GM19240 (cell line): Measurements from ENCODE around the gene AFF1.

Experiments used
- DNase-seq: peaks from one replicate; pipeline ENCODE4 v3.0.0; 2011; ENCODE audit warnings: low spot score; ENCODE audit not compliant: insufficient read length

AFF1 gene, protein sequence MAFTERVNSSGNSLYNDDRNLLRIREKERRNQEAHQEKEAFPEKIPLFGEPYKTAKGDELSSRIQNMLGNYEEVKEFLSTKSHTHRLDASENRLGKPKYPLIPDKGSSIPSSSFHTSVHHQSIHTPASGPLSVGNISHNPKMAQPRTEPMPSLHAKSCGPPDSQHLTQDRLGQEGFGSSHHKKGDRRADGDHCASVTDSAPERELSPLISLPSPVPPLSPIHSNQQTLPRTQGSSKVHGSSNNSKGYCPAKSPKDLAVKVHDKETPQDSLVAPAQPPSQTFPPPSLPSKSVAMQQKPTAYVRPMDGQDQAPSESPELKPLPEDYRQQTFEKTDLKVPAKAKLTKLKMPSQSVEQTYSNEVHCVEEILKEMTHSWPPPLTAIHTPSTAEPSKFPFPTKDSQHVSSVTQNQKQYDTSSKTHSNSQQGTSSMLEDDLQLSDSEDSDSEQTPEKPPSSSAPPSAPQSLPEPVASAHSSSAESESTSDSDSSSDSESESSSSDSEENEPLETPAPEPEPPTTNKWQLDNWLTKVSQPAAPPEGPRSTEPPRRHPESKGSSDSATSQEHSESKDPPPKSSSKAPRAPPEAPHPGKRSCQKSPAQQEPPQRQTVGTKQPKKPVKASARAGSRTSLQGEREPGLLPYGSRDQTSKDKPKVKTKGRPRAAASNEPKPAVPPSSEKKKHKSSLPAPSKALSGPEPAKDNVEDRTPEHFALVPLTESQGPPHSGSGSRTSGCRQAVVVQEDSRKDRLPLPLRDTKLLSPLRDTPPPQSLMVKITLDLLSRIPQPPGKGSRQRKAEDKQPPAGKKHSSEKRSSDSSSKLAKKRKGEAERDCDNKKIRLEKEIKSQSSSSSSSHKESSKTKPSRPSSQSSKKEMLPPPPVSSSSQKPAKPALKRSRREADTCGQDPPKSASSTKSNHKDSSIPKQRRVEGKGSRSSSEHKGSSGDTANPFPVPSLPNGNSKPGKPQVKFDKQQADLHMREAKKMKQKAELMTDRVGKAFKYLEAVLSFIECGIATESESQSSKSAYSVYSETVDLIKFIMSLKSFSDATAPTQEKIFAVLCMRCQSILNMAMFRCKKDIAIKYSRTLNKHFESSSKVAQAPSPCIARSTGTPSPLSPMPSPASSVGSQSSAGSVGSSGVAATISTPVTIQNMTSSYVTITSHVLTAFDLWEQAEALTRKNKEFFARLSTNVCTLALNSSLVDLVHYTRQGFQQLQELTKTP

DNA sequence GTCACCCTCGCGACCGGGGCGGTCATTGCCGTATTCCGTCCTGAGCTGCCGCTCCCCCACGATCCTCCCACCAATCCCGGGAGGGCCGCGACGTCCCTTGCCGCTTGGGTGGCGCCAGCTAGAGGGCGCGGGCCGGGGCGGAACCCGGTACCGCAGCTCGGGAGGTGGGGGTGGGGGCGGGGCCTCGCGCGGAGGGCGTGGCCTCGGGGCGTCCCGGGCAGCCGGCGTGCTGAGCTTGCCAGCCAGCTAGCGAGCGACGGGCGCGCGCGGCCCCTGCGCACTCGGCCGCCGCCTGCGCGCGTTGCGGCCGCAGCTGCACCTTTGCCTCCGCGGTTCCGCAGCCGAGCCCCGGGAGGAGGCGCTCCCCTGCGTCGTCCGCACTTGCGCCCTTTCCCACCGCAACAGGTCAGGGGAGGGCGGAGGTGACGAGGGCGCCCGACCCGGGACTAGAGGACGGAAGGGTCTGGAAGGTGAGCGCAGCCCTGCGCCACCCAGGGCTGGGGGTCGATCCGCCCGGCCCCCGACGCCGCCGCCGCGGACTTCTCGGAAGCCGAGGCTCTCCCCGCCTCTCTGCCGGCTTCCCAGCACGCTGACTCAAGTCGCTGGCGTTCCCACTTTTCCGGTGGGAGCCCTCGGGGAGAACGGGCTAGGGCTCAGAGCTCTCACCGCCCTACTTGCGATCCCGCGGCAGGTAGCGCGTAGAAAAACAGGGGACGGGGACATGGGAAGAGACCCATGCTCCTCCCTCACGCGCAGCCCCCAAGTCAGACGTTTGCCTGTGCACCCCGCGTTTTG lies at the start of gene AFF1:
TSS of gene AFF1 (plus strand) at position 241 of the 795 bp plus-strand sequence. CDS start 13,523 bp downstream, outside the sequence.
- DNase-seq = peak; percentile 63

DNA sequence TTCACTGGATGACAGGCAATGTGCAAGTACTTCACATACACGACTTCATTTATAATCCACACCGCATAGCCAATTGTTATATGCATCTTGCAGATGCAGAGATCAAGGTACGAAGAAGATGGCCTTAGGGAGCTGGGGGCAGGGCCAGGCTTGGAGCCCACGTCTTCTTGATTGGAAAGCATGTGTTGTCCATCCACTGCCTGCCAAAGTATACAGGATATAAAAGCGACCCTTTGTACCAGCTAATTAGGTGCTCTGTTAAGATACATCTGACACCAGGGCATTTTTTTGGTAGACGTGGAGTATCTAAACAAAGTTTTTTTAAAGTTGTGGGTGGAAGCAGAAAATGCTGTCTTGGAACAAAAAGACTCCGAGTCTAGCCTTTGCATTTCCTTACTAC lies 44.0 kb upstream of the AFF1 start:
- no peak for DNase-seq

DNA sequence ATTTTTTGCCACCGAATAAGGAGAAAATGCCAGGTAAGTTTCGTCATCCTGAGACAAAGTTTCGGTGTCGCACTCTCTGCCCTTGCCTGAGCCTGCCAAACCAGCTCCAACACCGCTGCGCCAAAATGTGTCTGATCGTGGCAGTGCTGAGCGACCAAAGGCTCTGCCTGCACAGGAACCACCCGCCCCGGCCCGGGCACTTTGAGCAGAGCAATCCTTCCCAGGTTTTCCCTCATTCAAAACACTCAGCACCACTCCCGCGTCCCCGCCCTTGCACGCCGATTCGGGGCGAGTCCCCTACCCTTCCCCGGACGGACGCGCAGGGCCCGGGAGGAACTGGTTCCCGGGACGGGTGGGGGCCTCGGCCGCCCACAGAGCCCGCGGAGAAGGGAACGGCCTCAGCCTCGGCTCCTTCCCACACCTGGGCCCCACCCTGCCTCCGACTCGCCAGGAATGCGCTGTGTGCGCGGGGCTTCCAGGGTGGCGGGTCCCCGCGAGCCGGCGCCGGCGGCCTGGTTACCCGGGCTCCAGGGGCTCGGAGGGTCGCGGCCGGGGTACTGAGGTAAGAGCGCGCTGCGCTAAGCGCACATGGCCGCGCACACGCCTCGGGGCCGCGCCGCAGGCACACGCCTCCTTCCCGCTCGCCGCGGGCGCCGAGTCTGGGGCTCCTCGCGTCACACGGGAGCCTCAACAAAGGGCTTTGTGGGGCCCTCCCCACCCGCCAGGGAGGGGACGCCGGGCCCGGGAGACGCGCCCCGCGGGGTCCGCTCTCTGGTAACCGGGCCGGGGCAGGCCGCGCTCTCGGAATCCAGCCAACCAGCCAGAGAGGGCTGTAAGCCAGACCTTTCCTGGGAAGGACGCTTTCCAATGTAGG lies 42.8 kb upstream of the AFF1 start, which contains the start of gene C4orf36:
TSS of gene C4orf36 (minus strand) at position 661 of the 874 bp plus-strand sequence. CDS start 902 bp downstream, outside the sequence.
- no peak for DNase-seq

DNA sequence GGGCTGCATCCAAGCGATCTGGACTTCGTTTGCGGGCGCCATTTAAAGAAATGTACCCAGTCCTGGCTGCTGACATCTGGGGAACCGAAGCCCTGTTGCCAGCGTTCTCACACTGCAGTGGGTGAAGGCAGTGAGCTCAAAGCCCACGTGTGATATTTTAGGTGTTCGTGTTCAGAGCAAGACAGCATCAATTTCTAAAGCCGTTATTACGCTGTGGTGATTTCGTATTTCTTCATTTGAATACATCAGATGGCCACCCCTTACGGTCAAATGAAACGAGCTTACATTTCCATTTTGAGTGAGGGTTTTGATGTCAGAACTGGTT lies 42.2 kb upstream of the AFF1 start:
- DNase-seq = no peak

DNA sequence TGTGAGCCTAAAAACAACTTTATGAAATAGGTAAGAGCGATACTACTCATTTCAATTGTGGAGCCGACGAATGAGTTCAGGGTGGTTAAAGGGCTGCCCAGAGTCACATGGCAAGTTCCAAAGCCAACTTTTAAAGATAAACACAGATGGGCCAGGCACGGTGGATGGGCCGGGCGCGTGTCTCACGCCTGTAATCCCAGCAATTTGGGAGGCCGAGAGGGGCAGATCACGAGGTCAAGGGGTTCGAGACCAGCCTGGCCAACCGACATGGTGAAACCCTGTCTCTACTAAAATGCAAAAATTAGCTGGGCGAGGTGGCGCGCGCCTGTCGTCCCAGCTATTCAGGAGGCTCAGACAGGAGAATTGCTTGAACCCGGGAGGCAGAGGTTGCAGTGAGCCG lies 41.7 kb upstream of the AFF1 start:
- no peak for DNase-seq

GRCh38 chr4:86894455-86894854 lies 40.4 kb upstream of the AFF1 start:
- DNase-seq = no peak

DNA sequence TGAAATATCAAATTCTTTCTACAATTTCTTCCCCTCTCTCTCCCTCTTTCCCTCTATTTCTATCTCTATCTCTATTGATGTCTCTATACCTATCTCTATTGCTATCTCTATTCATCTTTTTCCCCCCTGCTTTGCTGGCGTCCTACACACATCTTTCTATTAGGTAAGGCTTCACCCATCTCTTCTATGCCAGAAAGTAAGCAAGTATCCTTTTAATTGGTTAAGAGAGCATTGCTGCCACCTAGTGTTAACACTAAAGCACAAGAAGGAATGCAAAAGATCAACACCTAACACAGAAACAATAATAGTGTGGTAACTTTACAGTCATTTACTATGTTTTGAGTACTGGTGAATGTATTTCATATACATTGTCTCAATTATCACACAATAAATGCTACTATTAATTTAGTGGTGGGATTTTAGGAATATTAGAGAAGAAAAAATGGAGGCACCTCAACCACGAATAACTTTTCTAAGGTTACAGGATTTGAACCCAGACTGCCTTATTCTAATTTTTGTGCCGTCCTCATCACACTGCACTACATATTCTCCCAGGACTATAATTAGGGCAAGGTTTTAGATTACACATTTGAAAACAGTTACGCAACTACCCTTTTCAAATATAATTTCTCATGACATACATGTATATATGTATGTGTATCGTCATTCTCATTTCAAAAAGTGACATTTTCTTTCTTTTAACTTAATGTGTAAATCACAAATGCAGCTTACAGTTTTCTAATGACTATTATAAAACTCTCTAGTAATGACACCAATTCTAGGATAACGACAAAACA lies 38.9 kb upstream of the AFF1 start:
- DNase-seq = peak; percentile 23

DNA sequence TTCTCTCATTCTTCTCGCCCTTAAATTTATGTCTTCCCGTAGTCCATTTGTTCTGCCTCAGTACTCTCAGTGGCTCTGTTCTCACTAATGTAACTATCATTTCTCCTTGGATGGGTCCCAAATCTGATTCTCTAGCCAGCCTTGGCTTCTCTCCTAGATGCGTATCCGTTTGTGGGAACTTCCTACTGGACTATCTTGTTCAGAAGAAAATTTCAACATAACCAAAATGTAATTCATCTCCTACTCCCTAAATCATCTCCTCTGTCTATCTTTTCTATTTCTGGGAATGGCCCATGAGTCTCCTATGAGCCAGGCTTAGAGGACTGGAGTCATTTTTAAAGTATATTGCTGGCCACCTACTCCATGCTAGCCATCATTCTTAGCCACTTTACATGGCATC lies 38.2 kb upstream of the AFF1 start:
- no peak for DNase-seq

GRCh38 chr4:86898562-86898961 lies 36.2 kb upstream of the AFF1 start:
- DNase-seq = no peak

DNA sequence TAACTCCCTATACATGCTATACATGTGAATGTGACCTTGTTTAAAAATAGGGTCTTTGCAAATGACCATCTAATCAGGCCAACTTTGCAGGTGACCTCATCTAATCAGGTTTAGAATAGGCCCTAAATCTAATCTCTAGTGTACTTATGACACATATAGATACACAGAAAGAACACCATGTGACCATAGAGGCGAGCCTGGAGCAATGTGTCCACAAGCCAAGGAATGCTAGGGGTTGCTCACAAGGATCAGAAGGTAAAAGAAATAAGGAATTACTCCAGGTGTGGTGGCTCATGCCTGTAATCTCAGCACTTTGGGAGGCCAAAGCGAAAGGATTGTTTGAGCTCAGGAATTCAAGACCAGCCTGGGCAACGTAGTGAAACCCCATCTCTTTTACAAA lies 32.9 kb upstream of the AFF1 start:
- DNase-seq = no peak

DNA sequence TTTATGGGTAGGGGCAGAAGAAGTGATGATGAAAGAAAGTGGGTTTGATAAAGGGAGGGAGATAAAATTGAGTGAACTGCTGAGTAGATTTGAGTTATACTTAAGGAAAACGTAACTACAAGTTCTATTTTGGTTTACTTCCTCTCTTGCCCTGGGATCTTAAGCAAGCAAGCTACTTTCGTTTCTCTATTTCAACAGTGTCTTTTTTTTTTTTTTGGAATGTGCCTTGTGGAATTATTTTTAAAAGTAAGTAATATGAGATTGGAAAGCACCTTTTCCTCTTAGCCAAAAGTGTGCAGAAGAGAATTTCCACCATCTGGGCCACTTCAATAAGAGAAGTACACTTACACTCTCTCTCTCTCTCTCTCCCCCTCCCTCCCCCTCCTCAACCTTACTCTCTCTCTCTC lies 26.6 kb upstream of the AFF1 start:
- DNase-seq = no peak

DNA sequence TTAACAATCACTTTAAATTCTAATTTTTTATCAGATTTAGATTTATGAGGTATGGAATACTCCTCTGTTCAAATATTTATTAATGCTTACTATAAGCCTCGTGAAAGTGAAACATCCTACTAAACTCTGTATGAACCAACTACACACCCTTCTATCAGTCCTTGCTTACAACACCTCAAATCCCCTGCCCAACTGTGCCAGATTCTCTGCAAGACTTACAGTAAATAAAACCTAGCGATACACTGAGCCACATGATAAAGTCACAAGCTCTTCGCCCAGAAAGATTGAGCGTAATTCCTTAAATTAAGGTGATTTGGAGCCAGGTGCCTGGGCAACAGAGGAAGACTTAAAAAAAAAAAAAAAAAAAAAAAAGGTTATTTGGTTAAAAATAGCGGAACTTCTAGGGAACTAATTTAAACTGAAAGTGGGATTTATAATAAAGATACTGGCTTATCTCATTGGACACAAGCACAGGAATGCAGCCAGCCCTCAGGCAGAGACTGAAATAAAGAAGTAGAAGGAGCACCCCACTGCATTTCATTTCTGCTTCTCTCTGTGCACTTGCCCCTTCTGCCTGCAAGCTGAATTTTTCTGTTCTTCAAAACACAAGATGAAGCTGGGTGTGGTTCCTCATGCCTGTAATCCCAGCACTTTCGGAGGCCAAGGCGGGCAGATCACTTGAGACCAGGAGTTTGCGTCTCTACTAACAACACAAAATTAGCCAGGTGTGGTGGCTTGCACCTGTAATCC lies 25.1 kb upstream of the AFF1 start:
- no peak for DNase-seq

DNA sequence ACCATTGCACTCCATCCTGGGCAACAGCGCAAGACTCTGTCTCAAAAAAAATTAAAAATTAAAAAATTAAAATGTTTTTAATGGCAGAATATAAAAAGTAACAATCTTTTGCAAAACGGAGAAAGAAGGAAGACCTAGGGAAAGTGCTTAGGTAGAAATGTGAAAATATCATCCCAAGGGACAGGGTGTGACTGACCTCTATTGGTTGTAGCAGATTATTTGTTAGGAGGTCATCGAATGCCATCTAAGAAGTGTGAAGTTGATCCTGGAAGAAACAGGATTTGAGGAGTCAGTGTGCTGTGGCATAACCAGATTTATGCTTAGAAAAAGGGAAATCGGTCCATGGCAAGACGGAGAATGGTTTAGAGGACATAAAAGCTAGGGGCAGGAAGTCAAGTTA lies 24.4 kb upstream of the AFF1 start:
- no peak for DNase-seq

DNA sequence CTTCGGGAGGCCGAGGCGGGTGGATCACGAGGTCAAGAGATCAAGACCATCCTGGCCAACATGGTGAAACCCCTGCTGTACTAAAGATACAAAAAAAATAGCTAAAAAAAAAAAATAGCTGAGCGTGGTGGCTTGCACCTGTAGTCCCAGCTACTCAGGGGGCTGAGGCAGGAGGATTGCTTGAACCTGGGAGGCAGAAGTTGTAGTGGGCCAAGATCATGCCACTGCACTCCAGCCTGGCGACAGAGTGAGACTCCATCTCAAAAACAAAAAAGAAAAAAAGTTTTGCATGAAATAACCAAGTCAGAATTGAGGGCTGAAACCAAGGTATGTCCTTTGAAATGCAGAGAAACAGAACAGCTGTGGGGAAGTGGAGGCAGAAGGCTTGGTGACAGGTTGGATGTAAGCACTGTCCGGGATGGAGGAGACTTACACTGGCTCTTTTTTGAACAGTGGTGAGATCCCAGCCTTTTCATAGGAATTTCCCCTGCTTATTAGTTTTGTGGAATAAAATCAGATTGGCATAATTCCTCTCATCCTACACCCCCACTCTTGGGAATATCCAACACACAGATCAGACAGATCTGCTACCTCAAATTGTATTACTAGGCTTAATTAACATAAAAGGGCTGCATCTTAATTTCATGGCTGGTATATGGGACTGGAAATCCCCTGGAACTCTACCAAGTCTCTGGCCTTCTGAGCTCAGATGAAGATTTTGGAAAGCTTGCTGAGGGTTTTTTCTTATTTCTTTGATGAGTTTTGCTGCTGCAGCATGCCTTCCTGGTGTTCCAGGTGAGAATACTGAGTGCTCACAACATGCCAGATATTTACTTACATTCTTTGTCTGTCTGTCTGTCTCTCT lies 23.8 kb upstream of the AFF1 start:
- no peak for DNase-seq

DNA sequence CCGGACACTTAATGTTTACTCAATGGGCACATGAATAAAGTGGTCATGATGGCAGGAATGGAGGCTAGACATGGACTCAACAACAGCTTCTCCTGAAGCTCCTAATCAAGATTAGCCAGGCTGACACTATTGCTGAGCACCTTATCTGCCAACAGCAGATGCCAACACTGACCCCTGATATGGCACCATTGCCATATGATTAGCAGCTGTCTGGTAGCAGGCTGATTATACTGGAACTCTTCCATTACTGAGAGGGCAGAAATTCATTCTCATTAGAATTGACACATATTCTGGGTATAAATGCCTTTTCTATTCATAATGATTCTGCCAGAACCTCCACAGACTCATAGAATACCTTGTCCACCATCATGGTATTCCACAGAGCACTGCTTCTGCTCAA lies 18.4 kb upstream of the AFF1 start:
- no peak for DNase-seq

- no peak for DNase-seq
These were observed 17.4 kb upstream of the AFF1 start for GRCh38 chr4:86917212-86918039.
